Subcutaneous abdominal adipose tissue (tissue), 5 donors: ENCODE data around the gene SLC19A1.
A peak's percentile ranks its signal among the peaks of the same experiment; 100 is the strongest.
"Not testable (repeated sequence)": the region's sequence is repeated elsewhere in the genome, so short reads cannot be mapped to it uniquely, and the experiment has no call there.

ENCODE experiments used
- H3K27ac ChIP-seq: one replicate; pipeline ENCODE4 v1.7.0; 2013; ENCODE audit warnings: low read depth, mild to moderate bottlenecking, inconsistent platforms, low read length, moderate library complexity
- H3K27me3 ChIP-seq, 5 donors: one replicate each; pipeline ENCODE4 v1.7.0; 2013; ENCODE audit warnings: low read length in 5 of 5, inconsistent platforms in 1 of 5; ENCODE audit not compliant: control insufficient read depth in 5 of 5, insufficient read depth in 4 of 5
- H3K36me3 ChIP-seq, 5 donors: one replicate each; pipeline ENCODE4 v1.7.0; 2013; ENCODE audit warnings: low read length in 5 of 5; ENCODE audit not compliant: control insufficient read depth in 5 of 5, insufficient read depth in 5 of 5
- H3K4me1 ChIP-seq, 5 donors: one replicate each; pipeline ENCODE4 v1.7.0; 2013; ENCODE audit warnings: low read length in 5 of 5, mild to moderate bottlenecking in 3 of 5, moderate library complexity in 1 of 5; ENCODE audit not compliant: control insufficient read depth in 5 of 5, insufficient read depth in 5 of 5
- H3K4me3 ChIP-seq, 5 donors: one replicate each; pipeline ENCODE4 v1.7.0; 2013; ENCODE audit warnings: low read length in 5 of 5, low read depth in 1 of 5
- H3K9ac ChIP-seq, 5 donors: one replicate each; pipeline ENCODE4 v1.7.0; 2013; ENCODE audit warnings: low read length in 5 of 5, mild to moderate bottlenecking in 4 of 5, moderate library complexity in 3 of 5
- H3K9me3 ChIP-seq, 5 donors: one replicate each; pipeline ENCODE4 v1.7.0; 2013; ENCODE audit warnings: low read length in 5 of 5; ENCODE audit not compliant: control insufficient read depth in 5 of 5
- donor health status: healthy.
- donor health status: healthy.
- donor health status: healthy.
- donor health status: healthy.
- donor health status: healthy.

The SLC19A1 gene

DNA sequence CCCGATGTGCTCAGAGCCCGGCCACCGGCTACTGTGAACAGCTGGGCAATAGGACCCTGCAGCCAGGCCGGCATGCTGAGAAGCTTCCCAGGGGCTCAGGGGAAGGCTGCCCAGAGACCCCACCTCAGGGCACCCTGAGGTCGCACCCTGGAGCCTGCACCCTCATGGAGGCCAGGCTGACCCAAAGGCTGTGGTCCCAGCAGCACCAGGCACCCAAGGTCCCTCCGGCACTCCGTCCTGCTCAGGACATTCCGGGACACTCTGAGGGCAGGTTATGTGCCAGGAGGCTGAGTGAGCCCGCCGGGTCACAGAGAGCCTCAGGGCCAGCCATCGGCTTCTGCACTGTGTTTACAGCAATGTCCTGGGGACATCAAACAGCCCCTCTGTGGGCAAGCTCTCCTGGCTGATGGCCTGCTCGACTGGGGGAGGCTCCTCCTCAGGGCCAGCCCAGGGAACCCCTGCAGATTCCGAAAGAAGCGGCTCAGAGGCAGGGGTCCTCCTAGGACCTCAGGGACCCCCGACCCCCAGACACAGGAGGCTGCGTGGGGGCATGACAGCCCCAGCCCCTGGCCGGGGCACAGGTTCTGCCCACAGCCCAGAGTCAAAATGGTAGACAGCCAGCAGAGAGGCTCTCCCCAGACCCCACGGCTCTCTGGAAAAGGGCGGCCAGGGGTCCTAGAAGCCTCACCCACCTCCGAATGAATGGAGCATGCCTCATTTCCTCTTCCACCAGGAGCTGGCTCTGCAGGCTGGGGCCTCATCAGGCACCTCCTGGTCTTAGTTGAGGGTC, 8.2 kb downstream of the SLC19A1 start:
- Histone ChIP-seq H3K9ac (peak overlapping the region in 2 of 5 donors; percentile 24 to 52), H3K27me3 (no peaks in the 10 kb centered on the region), H3K36me3 (peaks cover 0 to 26% (median 19%) of the 10 kb centered on the region in 5 donors), H3K4me1 (peaks cover 1 to 46% (median 31%) of the 10 kb centered on the region in 5 donors), H3K27ac (peak overlapping the region; percentile 57), H3K9me3 (no peaks in the 10 kb centered on the region), H3K4me3 (peak overlapping the region in 3 of 5 donors; percentile 5 to 45 (median 37))

DNA sequence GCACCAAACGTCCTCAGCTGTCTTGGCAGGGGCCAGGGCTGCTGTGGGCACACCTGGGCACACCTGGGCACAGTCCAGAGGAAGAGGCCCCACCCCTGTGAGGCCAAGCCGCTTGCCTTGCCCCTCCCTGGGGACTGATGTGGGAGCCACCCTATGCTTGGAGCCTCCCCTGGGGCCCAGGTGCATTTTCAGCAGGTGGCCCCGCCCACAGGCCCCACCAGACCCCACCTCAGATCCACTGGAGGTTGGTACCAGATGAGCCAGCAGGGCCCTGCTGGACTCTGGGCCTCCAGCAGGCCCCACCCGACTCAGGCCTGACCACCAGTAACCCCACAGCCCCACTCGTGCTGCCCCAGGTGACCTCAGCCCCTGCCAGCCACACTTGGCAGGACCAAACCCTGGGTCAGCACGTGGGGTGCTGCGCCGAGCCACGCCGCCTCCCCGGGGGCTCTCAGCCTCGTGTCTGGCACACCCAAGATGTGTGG, 8.8 kb downstream of the SLC19A1 start:
- no peaks in the 10 kb centered on the region for H3K27me3 ChIP-seq
- peak overlapping the region in 1 of 5 donors; percentile 37 for H3K4me3 ChIP-seq
- peaks cover 0 to 26% (median 19%) of the 10 kb centered on the region in 5 donors for H3K36me3 ChIP-seq
- H3K27ac ChIP-seq: peak overlapping the region; percentile 57
- peak overlapping the region in 1 of 5 donors; percentile 52 for H3K9ac ChIP-seq
- peaks cover 1 to 52% (median 35%) of the 10 kb centered on the region in 5 donors for H3K4me1 ChIP-seq
- H3K9me3 ChIP-seq: no peaks in the 10 kb centered on the region

DNA sequence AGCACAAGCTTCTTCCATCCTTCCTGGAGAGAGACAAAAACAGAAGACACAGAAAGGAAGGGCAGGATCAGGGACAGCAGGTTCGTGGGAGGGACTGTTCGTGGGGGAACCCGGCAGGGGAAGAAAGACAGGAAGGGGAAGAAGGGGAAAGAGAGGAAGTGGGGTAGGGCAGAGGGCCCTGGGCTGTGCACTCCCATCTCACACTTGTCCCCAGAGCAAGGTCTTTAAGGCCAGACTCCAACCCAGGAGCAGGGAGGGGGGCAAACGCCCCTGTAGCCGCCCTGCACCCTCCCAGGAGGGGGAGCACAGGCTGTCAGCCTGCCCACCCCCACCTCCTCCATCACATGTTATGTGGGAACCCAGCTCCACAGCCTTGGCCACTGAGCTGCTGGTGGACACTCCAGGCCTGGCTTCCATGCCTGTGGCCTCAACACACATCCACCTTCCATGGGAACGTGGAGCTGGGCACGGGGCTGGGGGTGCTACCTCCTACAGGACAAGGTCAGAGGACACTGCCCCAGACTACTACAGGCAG, 9.3 kb downstream of the SLC19A1 start:
- Histone ChIP-seq H3K9ac (no peak overlapping the region), H3K36me3 (peaks cover 0 to 26% (median 19%) of the 10 kb centered on the region in 5 donors), H3K9me3 (no peaks in the 10 kb centered on the region), H3K4me3 (peak overlapping the region in 1 of 5 donors; percentile 16), H3K27me3 (no peaks in the 10 kb centered on the region), H3K4me1 (peaks cover 1 to 57% (median 40%) of the 10 kb centered on the region in 5 donors), H3K27ac (peak overlapping the region; percentile 57)

DNA sequence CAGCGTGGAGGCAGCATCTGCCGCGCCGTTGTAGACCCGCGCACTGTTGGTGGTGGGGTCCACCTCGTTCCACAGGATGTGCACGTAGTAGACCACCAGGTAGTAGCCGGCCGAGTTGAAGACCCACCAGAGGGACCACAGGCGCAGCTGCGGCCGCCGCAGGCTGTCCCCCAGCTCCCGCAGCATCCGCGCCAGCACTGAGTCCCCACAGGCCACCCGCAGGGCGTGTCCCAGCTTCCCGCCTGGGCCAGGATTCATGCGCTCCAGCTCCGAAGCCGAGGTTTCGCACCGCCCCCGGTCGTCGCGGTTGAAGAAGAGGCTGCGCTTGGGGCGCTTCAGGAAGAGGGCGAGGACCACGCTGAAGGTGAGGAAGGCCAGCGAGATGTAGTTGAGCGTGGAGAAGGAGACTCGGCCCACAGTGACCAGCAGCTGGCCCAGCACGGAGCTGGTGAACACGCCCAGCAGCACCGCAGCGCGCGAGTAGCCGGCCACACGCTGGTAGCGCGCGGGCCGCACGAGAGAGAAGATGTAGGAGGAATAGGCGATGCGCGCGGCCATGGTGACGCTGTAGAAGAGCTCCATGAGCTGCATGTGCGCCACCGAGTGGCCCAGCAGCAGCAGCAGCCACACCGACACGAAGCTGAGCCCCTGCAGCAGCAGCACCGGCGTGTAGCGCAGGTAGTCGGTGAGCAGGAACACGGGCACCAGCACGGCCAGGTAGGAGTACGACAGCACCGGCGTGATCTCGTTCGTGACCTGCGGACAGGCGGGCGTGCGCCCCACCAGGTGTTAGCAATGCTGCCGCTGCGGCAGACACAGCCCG, 10.6 kb downstream of the SLC19A1 start:
- Histone ChIP-seq H3K4me3 (no peak overlapping the region), H3K27me3 (no peaks in the 10 kb centered on the region), H3K36me3 (peaks cover 0 to 26% (median 19%) of the 10 kb centered on the region in 5 donors), H3K9ac (no peak overlapping the region), H3K4me1 (peaks cover 1 to 59% (median 43%) of the 10 kb centered on the region in 5 donors), H3K27ac (no peak overlapping the region), H3K9me3 (no peaks in the 10 kb centered on the region)

DNA sequence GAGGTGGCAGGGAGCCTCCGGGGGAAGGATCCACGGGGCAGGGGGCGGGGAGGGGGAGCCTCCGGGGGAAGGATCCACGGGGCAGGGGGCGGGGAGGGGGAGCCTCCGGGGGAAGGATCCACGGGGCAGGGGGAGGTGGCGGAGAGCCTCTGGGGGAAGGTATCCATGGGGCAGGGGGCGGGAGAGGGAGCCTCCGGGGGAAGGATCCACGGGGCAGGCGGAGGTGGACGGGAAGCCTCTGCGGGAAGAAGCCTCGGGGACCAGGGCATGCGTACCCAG, 11.2 kb downstream of the SLC19A1 start:
- not testable (repeated sequence) for H3K27ac ChIP-seq, H3K4me3 ChIP-seq, H3K27me3 ChIP-seq, H3K9ac ChIP-seq, H3K9me3 ChIP-seq
- Histone ChIP-seq H3K36me3 (peaks cover 0 to 26% (median 19%) of the 10 kb centered on the region in 5 donors), H3K4me1 (peaks cover 1 to 59% (median 42%) of the 10 kb centered on the region in 5 donors)

DNA sequence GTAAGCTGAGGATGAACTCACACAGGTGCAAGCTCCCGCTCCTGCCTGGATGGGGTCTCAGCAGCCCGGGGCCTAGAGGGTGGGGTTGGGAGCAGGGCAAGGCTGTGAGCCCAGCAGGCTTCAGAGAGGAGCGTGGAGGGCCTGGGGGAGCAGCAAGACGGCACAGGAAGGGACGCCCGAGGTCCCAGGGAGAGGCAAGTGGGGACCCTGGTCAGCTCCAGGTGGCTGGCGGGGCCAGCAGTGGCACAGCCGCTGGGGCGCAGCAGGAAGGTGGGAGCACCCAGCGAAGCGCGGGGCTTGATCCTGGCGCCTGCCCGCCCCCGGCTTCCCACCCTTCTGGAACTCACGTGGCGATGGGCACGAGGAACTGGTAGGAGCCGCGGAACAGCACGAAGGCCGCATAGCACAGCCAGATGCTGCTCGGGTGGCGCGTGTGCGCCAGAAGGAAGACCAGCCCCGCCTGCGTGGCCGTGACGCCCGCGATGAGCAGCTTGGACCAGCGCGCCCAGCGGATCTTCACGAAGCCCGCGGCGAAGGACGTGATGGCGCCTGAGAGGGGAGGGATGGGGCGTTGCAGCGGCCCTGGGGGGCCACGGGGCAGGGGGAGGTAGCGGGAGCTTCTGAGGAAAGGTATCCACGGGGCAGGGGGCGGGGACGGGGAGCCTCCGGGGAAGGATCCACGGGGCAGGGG, 11.7 kb downstream of the SLC19A1 start:
- Histone ChIP-seq H3K36me3 (peaks cover 0 to 28% (median 19%) of the 10 kb centered on the region in 5 donors), H3K9ac (no peak overlapping the region), H3K4me3 (no peak overlapping the region), H3K9me3 (no peaks in the 10 kb centered on the region), H3K27me3 (no peaks in the 10 kb centered on the region), H3K4me1 (peaks cover 1 to 58% (median 38%) of the 10 kb centered on the region in 5 donors), H3K27ac (no peak overlapping the region)

DNA sequence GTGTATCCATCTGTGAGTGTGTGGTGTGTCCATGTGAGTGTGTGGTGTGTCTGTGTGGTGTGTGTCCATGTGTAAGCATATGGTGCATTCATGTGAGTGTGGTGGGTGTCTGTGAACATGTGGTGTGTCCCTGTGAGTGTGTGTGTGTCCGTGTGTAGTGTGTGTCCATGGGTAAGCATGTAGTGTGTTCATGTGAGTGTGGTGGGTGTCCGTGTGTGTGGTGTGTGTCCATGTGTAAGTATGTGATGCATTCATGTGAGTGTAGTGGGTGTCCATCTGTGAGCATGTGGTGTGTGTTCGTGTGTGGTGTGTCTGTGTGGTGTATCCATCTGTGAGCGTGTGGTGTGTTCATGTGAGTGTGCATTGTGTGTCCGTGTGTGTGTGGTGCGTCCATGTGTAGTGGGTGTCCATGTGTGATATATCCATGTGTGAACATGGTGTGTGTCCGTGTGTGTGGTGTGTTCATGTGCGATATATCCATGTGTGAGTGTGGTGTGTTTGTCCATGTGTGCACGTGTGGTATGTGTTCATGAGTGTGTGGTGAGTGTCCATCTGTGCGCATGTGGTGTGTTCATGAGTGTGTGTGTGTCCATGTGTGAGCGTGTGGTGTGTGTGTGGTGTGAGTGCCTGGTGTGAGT, 12.3 kb downstream of the SLC19A1 start:
- Histone ChIP-seq H3K36me3 (peaks cover 0 to 34% (median 19%) of the 10 kb centered on the region in 5 donors), H3K27me3 (no peaks in the 10 kb centered on the region), H3K4me3 (no peak overlapping the region), H3K9ac (no peak overlapping the region), H3K27ac (no peak overlapping the region), H3K4me1 (peaks cover 1 to 58% (median 37%) of the 10 kb centered on the region in 5 donors), H3K9me3 (no peaks in the 10 kb centered on the region)

DNA sequence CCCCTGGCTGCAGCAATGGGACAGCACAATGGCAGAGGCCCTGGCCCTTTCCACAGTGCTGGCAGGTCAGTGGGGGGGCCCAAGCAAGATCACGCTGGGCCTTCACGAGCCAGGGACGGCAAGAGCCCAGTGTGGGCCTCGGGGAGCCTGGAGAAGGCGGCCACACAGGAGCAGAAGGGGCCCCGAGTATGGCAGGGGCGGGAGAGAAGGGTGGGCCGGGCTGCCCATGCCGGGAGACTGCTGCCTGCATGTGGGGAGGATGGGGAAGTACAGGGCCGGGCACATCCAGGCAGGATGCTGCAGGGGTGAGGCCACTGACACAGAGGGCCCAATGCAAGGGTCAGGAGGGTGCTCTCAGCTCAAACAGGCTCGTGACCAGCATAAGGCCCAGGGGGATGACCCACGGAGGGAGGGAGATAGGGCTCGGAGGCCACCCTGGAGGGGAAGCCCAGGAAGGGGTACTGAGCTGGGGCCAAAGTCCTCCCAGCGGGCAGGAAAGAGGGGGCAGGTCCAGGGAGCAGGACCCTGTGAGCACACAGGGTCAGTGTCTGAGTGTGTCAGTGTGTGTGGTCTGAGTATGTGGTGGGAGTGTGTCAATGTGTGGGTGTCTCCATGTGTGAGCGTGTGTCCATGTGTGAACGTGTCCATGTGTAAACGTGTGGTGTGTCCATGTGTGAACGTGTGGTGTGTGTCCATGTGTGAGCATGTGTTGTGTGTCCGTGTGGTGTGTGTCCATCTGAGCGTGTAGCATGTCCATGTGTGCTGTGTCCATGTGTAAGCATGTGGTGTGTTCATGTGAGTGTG, 13.1 kb downstream of the SLC19A1 start:
- H3K27ac ChIP-seq: no peak overlapping the region
- no peak overlapping the region for H3K4me3 ChIP-seq
- peaks cover 0 to 52% (median 30%) of the 10 kb centered on the region in 5 donors for H3K4me1 ChIP-seq
- H3K36me3 ChIP-seq: peaks cover 0 to 37% (median 19%) of the 10 kb centered on the region in 5 donors
- no peaks in the 10 kb centered on the region for H3K9me3 ChIP-seq
- H3K27me3 ChIP-seq: no peaks in the 10 kb centered on the region
- H3K9ac ChIP-seq: no peak overlapping the region
